GM12892 (cell line): ENCODE measurements around the gene TRIM72.

ENCODE experiments used
- POLR2A ChIP-seq: IDR thresholded peaks from 2 replicates; pipeline ENCODE4 v1.6.1; 2011; ENCODE audit warnings: low read depth, low read length, control low read depth
- POLR2AphosphoS5 ChIP-seq: IDR thresholded peaks from 2 replicates; pipeline ENCODE4 v1.6.1; 2011; ENCODE audit warnings: low read depth, low read length, control low read depth

- TF ChIP-seq POLR2A (no peak), POLR2AphosphoS5 (no peak)
Measured at GRCh38 chr16:31243734-31244670, 30.1 kb downstream of the TRIM72 start.
